Cardiac muscle cell (in vitro differentiated cells and primary cell): ENCODE measurements around the gene IL17RB. TPM values are rescaled to one million over a fixed set of nuclear protein-coding genes. Genes with fewer than 3 reads are reported as not detected.
A peak's percentile ranks its signal among the peaks of the same experiment; 100 is the strongest.

Experiments used
- DNase-seq, 2 donors: peaks; one replicate each; pipeline versions ENCODE4 v3.0.0 to v3.0.0-alpha.2; 2010 to 2017; ENCODE audit warnings: low read depth in 1 of 2, low spot score in 1 of 2
- H3K27ac ChIP-seq: fragments of 200-600 bp; sonication (generic); 2 replicates; pipeline ENCODE4 v1.5.1; 2016
- H3K27me3 ChIP-seq: fragments of 200-600 bp; sonication (generic); 2 replicates; pipeline ENCODE4 v1.6.0; 2016; ENCODE audit warnings: control low read depth
- H3K36me3 ChIP-seq: fragments of 200-600 bp; sonication (generic); 2 replicates; pipeline ENCODE4 v1.5.1; 2016; ENCODE audit warnings: control low read depth
- H3K4me1 ChIP-seq: fragments of 200-600 bp; sonication (generic); 2 replicates; pipeline ENCODE4 v1.8.1; 2017; ENCODE audit warnings: low read depth, mild to moderate bottlenecking, mixed run types
- H3K4me3 ChIP-seq: fragments of 200-600 bp; sonication (generic); 2 replicates; pipeline ENCODE4 v1.5.1; 2016; ENCODE audit warnings: mild to moderate bottlenecking
- H3K9me3 ChIP-seq: fragments of 200-600 bp; sonication (generic); 2 replicates; pipeline ENCODE4 v1.5.1; 2017; ENCODE audit warnings: low read depth, mild to moderate bottlenecking, control low read depth
- CTCF ChIP-seq: IDR thresholded peaks from 2 replicates; pipeline ENCODE4 v1.5.1; 2012; ENCODE audit warnings: low read depth, mild to moderate bottlenecking, low read length
- polyA plus RNA-seq: library from polyadenylated mRNA; unstranded; fragments of >200 nt; fragmentation: Nextera tagmentation; extraction: Ambion mirVana; gene quantifications from 2 replicates; pipeline ENCODE4 v1.2.1, GENCODE V29; 2016
- total RNA-seq: library from RNA; depleted of rRNA; stranded (reverse); fragments of >200 nt; gene quantifications from 2 replicates; pipeline ENCODE4 v1.2.3, GENCODE V29; 2016

Gene IL17RB
- total and polyA plus RNA-seq, 2 experiments from 2014 or later, result 11.5 to 13.1 TPM

GRCh38 chr3:53815067-53815466 lies 31.3 kb upstream of the IL17RB start:
- Histone ChIP-seq H3K4me1 (no peaks in the 10 kb centered on the region), H3K36me3 (peaks cover 41% of the 10 kb centered on the region), H3K27me3 (no peaks in the 10 kb centered on the region), H3K27ac (no peak overlapping the region), H3K4me3 (no peak overlapping the region), H3K9me3 (no peaks in the 10 kb centered on the region)
- TF ChIP-seq CTCF, result no peak
- no peak for DNase-seq

GRCh38 chr3:53815651-53816050 lies 30.7 kb upstream of the IL17RB start:
- Histone ChIP-seq H3K4me1 (no peaks in the 10 kb centered on the region), H3K27ac (no peak overlapping the region), H3K36me3 (peaks cover 38% of the 10 kb centered on the region), H3K9me3 (no peaks in the 10 kb centered on the region), H3K27me3 (no peaks in the 10 kb centered on the region), H3K4me3 (no peak overlapping the region)
- DNase-seq, result no peak
- no peak for TF ChIP-seq CTCF

GRCh38 chr3:53816425-53816824 lies 29.9 kb upstream of the IL17RB start:
- H3K27ac ChIP-seq, result no peak overlapping the region
- no peak for DNase-seq
- H3K9me3 ChIP-seq, result no peaks in the 10 kb centered on the region
- H3K27me3 ChIP-seq, result no peaks in the 10 kb centered on the region
- H3K4me1 ChIP-seq, result no peaks in the 10 kb centered on the region
- H3K36me3 ChIP-seq, result peaks cover 31% of the 10 kb centered on the region
- no peak for TF ChIP-seq CTCF
- no peak overlapping the region for H3K4me3 ChIP-seq

GRCh38 chr3:53817211-53817610 lies 29.2 kb upstream of the IL17RB start:
- no peak for DNase-seq
- H3K4me1 ChIP-seq, result no peaks in the 10 kb centered on the region
- no peak overlapping the region for H3K27ac ChIP-seq
- peaks cover 23% of the 10 kb centered on the region for H3K36me3 ChIP-seq
- H3K4me3 ChIP-seq, result no peak overlapping the region
- TF ChIP-seq CTCF, result no peak
- no peaks in the 10 kb centered on the region for H3K9me3 ChIP-seq
- H3K27me3 ChIP-seq, result no peaks in the 10 kb centered on the region

- no peaks in the 10 kb centered on the region for H3K9me3 ChIP-seq
- H3K36me3 ChIP-seq, result peaks cover 22% of the 10 kb centered on the region
- no peaks in the 10 kb centered on the region for H3K4me1 ChIP-seq
- peak overlapping the region; percentile 1 for H3K27ac ChIP-seq
- no peak overlapping the region for H3K4me3 ChIP-seq
- H3K27me3 ChIP-seq, result no peaks in the 10 kb centered on the region
- no peak for DNase-seq
- no peak for TF ChIP-seq CTCF
Observed at GRCh38 chr3:53817809-53818208, 28.6 kb upstream of the IL17RB start.
